GM12865 (cell line): Measurements from ENCODE around the gene IFT27.
"Not testable (repeated sequence)": the region's sequence is repeated elsewhere in the genome, so short reads cannot be mapped to it uniquely, and the experiment has no call there.

ENCODE experiments used
- DNase-seq: peaks from one replicate; pipeline ENCODE4 v3.0.0; 2010; ENCODE audit warnings: low read depth
- H3K4me3 ChIP-seq: 2 replicates; pipeline ENCODE4 v1.5.1; 2011; ENCODE audit warnings: mild to moderate bottlenecking, low read depth, low read length, control low read depth
- TF ChIP-seq, protein P1 (sequence below): IDR thresholded peaks from 2 replicates; pipeline ENCODE4 v1.5.1; 2011; ENCODE audit warnings: low read length, control low read depth, low read depth, inconsistent platforms; ENCODE audit not compliant: insufficient read depth; ENCODE audit errors: missing control alignments

The IFT27 gene

DNA sequence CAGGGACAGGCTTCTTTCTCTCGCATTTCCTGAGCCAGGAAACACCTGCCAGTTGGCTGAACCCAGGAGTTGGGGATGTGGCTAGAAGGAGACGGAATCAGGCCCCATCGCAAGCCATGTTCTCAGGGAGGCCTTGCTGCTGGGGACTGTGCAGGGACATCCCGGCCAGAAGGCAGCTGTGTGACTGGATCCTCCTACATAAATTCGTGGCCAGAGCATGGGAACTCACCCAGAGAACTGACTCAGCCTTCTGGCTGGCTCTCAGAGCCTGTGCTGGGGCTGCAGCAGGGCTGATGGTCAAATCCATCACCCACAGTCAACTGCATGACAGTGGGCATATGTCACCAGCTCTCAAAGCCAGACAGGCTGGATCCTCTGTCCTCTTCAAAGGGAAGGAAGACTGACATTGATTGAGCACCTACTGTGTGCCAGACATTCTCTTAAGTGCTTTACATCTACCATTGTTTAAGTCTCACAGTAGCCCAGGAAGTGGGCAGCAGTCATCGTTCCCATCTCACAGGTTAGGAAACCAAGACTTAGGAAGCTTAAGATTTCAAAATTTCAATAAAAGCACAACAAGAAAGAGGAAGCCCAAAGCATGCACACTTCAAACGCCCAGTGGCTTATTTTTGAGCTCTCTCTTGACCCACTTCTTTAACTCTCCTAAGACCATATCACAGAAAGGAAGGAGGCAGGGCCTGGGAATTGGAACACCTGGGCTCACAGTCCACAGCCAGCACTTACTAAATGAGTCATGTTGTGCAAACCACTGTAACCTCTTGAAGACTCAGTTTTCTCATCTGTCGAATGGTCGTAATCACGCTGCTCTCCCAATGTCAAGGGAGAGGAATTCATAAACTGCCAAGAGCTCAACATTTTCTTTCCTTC lies 41.5 kb downstream of the IFT27 start:
- H3K4me3 ChIP-seq, result no peak overlapping the region
- peak; percentile 52 for DNase-seq

DNA sequence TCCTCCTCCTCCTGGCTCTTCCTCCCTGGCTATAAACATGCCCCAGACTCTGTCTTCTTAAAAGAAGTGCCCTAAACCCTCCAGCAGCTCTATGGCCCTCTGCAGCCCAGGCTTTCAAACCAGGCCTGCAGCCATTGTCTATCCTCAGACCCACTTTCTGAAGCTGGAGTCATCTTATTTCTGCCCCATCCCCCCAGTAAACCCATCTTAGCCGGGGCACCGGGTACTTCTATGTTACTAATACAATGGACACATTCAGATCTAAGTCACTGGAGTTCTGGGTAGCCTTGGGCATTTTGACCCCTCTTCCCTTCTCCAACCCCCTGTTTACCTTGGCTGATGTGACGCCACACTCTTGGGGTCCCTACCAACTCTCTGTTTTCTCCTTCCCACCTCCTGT lies 42.6 kb downstream of the IFT27 start:
- TF ChIP-seq, protein P1, sequence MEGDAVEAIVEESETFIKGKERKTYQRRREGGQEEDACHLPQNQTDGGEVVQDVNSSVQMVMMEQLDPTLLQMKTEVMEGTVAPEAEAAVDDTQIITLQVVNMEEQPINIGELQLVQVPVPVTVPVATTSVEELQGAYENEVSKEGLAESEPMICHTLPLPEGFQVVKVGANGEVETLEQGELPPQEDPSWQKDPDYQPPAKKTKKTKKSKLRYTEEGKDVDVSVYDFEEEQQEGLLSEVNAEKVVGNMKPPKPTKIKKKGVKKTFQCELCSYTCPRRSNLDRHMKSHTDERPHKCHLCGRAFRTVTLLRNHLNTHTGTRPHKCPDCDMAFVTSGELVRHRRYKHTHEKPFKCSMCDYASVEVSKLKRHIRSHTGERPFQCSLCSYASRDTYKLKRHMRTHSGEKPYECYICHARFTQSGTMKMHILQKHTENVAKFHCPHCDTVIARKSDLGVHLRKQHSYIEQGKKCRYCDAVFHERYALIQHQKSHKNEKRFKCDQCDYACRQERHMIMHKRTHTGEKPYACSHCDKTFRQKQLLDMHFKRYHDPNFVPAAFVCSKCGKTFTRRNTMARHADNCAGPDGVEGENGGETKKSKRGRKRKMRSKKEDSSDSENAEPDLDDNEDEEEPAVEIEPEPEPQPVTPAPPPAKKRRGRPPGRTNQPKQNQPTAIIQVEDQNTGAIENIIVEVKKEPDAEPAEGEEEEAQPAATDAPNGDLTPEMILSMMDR, result no peak
- H3K4me3 ChIP-seq, result no peak overlapping the region
- DNase-seq, result no peak

More for the DNA sequence above, 41.5 kb downstream of the IFT27 start:
- TF ChIP-seq, protein P1, result no peak

DNA sequence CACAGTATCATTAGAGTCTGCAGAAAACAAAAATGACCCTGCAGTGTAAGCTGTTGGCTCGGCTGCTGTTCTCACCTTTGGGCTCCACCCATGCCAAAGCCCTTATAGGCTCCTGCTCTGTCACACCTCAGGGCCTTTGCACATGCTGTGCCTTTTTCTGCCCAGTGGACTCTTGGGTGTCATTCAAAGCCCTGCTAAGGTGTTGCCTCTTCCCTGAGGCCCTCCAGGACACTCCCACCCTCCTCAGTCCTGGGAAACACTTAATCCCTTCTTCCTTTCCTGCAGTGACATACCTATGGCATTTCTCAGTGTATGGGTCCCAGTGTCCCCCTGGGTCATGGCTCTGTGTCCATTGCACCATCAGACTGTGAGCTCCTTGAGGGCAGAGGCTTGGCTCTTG lies 43.3 kb downstream of the IFT27 start:
- TF ChIP-seq, protein P1, result no peak
- H3K4me3 ChIP-seq, result no peak overlapping the region

DNA sequence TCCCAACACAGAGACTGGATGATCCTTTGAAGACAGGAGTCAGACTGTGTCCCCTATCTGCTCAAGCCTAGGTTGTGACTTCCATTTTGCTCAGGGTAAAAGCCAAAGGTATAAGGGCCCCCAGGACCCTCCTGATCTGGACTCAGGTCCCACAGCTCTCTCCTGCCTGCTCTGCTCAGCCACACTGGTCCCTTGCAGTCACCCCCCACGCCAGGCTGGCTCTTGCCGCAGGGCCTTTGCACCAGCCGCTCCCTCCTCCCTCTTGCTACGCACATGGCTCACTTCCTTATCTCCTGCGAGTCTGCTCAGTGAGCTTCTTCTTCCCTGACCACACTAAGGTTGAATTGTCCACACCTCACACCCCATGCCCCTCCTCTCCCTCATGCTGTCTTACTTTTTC lies 44.0 kb downstream of the IFT27 start:
- TF ChIP-seq, protein P1, result no peak
- H3K4me3 ChIP-seq, result no peak overlapping the region
- no peak for DNase-seq

More for the DNA sequence above, 43.3 kb downstream of the IFT27 start:
- DNase-seq, result no peak

DNA sequence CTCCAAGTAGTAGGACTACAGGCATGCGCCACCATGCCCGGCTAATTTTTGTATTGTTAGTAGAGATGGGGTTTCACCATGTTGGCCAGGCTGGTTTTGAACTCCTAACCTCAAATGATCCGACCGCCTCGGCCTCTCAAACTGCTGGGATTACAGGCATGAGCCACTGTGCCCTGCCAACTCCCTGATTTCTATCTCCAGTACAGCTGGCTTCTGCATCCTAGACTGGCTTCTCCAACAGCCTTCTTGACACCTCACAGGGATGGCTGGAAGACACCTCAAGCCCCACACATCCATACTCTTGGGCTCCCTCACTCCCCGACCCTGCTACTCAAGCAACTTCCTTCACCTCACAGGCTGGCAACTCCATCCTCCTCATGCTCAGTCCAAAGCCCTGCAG lies 44.6 kb downstream of the IFT27 start:
- not testable (repeated sequence) for DNase-seq, H3K4me3 ChIP-seq

- TF ChIP-seq, protein P1, result no peak
- no peak for DNase-seq
- no peak overlapping the region for H3K4me3 ChIP-seq
Observed at GRCh38 chr22:36730176-36730858, 45.6 kb downstream of the IFT27 start.

DNA sequence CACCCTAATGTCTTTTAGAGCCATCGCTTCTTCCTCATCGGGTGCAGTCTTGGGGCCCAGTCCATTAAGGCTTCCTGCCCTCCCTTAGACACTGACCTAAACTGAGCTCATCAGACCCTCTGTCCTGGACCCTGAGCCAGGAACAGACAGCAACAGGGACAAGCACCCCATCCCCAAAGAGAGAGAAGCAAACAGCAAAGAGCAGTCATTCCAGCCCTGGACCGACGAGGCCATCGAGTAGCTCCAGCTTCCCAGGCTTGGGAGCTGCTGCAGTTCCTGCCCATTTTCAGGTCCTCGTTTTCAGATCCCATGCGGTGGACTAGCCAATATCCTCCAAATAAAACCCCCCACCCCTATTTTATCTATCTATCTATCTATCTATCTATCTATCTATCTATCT lies 46.6 kb downstream of the IFT27 start:
- DNase-seq, result no peak
- H3K4me3 ChIP-seq, result no peak overlapping the region
- TF ChIP-seq, protein P1, result no peak
